ENCODE measurements around the gene MYO1D.

- TF ChIP-seq CTCF (IDR thresholded peaks at IDR 0.05) (no peak), E2F4 (CRISPR knock-in tag; IDR thresholded peaks at IDR 0.05; ENCODE audit: borderline replicate concordance, low read depth) (no peak), E2F5 (CRISPR knock-in tag; IDR thresholded peaks at IDR 0.05) (no peak), ATF2 (CRISPR knock-in tag; IDR thresholded peaks at IDR 0.05; ENCODE audit: borderline replicate concordance, low read depth) (no peak), AFF4 (CRISPR knock-in tag; IDR thresholded peaks at IDR 0.05; ENCODE audit: borderline replicate concordance) (no peak), SP1 (CRISPR knock-in tag; conservative IDR thresholded peaks at IDR 0.05) (no peak), RELA (CRISPR knock-in tag; IDR thresholded peaks at IDR 0.05; ENCODE audit: borderline replicate concordance) (no peak), NR2C2 (CRISPR knock-in tag; IDR thresholded peaks at IDR 0.05) (no peak)
Observed at GRCh38 chr17:32826076-32826475, 50.8 kb downstream of the MYO1D start.
